Measurements from ENCODE around the gene ZNF619. TPM values are rescaled to one million over a fixed set of nuclear protein-coding genes. Genes with fewer than 3 reads are reported as not detected.

ZNF619 gene
- total RNA-seq, 3 donors from 2014 or later: 6.5 to 11.3 (median 9.5) TPM

DNA sequence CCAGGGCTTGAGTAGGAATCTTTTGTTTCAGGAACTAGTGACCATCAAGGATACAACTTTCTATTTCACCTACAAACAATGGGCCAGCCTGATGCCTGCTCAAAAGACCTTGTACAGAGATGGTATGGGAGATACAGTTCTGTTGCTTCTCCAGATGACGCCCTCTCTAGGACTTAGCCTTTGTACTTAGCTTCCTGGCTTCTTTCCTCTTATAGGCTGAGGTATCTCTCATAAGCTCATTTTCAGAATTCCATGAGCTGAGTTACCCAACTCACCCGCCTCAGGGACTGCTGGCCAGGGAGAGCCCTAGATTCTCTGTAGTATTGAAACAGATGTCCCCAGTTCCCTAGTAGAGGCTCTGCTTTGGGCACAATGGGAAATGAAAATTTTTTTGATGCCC, 20.4 kb downstream of the ZNF619 start:
- H3K4me1 ChIP-seq (ENCODE audit: low read depth): no peaks in the 10 kb centered on the region
- H3K4me3 ChIP-seq: no peak overlapping the region
- ATAC-seq: no peak
- no peaks in the 10 kb centered on the region for H3K36me3 ChIP-seq (ENCODE audit: low read depth)
- DNase-seq: no peak
- intact Hi-C loops (cut with DNase I, micrococcal nuclease): no loop called here
- TF ChIP-seq, protein P1, sequence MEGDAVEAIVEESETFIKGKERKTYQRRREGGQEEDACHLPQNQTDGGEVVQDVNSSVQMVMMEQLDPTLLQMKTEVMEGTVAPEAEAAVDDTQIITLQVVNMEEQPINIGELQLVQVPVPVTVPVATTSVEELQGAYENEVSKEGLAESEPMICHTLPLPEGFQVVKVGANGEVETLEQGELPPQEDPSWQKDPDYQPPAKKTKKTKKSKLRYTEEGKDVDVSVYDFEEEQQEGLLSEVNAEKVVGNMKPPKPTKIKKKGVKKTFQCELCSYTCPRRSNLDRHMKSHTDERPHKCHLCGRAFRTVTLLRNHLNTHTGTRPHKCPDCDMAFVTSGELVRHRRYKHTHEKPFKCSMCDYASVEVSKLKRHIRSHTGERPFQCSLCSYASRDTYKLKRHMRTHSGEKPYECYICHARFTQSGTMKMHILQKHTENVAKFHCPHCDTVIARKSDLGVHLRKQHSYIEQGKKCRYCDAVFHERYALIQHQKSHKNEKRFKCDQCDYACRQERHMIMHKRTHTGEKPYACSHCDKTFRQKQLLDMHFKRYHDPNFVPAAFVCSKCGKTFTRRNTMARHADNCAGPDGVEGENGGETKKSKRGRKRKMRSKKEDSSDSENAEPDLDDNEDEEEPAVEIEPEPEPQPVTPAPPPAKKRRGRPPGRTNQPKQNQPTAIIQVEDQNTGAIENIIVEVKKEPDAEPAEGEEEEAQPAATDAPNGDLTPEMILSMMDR (IDR thresholded peaks at IDR 0.05): no peak
- H3K9me3 ChIP-seq: no peaks in the 10 kb centered on the region

DNA sequence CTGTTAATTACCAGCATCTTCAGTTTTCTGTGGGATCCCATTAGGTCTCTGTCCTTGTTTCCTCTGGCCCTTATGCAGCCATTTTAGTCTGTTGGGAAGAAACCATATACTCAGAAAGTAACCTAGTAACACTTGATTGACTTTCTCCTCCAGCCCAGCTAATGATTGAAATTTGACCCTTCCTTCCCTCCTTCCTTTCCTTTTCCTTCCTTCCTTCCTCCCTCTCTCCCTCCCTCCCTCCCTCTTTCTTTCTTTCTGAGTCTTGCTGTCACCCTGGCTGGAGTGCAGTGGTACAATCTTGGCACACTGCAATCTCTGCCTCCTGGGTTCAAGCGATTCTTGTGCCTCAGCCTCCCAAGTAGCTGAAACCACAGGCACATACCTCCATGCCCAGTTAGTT, 23.0 kb downstream of the ZNF619 start:
- TF ChIP-seq, protein P1 (IDR thresholded peaks at IDR 0.05): no peak
- ATAC-seq (no peak), DNase-seq (no peak)
- no peaks in the 10 kb centered on the region for H3K4me1 ChIP-seq (ENCODE audit: low read depth)
- intact Hi-C loops (cut with DNase I, micrococcal nuclease): no loop called here
- H3K36me3 ChIP-seq (ENCODE audit: low read depth): no peaks in the 10 kb centered on the region
- H3K9me3 ChIP-seq: no peaks in the 10 kb centered on the region
- no peak overlapping the region for H3K4me3 ChIP-seq

DNA sequence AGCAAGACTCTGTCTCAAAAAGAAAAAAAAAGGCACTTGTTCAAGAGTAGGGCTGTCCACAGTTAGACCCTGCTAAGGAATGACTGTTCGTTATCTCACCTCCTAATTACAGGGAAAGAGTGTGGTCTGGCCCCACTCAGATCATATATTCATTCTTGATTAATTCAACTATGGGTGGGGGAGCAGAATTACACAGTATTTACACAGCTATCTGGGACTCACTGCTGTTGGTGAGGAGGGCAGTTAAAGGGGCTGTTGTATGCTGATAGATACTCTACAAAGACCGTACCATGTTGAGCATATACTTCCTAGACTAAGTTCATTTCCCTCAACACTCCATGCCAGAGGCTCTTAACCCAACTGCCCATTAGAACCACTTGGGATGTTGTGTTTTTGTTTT, 25.1 kb downstream of the ZNF619 start:
- no peaks in the 10 kb centered on the region for H3K9me3 ChIP-seq
- H3K36me3 ChIP-seq (ENCODE audit: low read depth): no peaks in the 10 kb centered on the region
- no peak for ATAC-seq
- no peak for DNase-seq
- TF ChIP-seq, protein P1 (IDR thresholded peaks at IDR 0.05): no peak
- intact Hi-C loops (cut with DNase I, micrococcal nuclease): no loop called here
- H3K4me1 ChIP-seq (ENCODE audit: low read depth): peaks cover 5% of the 10 kb centered on the region
- H3K4me3 ChIP-seq: no peak overlapping the region

DNA sequence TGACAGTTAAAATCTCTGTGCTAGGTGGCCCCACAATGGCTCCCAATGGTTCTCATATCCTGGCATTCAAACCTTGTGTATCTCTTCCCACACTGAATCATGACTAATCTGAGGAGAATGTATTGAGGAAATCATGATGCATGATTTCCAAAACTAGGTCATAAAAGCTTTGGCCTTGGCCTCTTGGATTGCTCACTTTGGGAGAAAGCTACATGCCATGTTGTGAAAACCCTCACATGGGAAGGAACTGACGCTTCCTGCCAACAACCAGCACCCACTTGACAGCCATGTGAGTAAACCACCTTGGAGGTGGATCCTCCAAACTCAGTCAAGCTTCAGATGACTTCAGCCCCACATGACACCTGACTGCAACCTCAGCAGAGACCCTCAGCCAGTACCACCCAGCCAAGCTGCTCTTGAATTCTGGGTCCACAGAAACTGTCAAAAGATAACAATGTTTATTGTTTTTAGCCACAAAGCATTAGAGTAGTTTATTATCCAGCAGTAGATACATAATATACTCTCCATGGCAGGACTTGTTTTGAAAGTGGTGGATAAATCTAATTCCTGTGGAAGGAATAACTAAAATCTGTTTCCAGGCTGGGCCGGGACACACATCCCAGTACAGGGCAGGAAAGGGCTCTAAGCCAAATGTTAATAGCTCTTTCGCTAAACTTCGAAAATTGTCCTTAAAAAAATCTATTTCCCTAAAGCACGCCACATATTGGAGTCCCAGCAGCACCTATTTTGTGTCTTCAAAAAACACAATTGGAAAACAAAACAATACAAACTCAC, 27.9 kb downstream of the ZNF619 start:
- no peaks in the 10 kb centered on the region for H3K36me3 ChIP-seq (ENCODE audit: low read depth)
- intact Hi-C loops (cut with DNase I, micrococcal nuclease): no loop called here
- TF ChIP-seq, protein P1 (IDR thresholded peaks at IDR 0.05): no peak
- ATAC-seq (peak; percentile 60), DNase-seq (no peak)
- H3K9me3 ChIP-seq: no peaks in the 10 kb centered on the region
- peaks cover 5% of the 10 kb centered on the region for H3K4me1 ChIP-seq (ENCODE audit: low read depth)
- H3K4me3 ChIP-seq: no peak overlapping the region

DNA sequence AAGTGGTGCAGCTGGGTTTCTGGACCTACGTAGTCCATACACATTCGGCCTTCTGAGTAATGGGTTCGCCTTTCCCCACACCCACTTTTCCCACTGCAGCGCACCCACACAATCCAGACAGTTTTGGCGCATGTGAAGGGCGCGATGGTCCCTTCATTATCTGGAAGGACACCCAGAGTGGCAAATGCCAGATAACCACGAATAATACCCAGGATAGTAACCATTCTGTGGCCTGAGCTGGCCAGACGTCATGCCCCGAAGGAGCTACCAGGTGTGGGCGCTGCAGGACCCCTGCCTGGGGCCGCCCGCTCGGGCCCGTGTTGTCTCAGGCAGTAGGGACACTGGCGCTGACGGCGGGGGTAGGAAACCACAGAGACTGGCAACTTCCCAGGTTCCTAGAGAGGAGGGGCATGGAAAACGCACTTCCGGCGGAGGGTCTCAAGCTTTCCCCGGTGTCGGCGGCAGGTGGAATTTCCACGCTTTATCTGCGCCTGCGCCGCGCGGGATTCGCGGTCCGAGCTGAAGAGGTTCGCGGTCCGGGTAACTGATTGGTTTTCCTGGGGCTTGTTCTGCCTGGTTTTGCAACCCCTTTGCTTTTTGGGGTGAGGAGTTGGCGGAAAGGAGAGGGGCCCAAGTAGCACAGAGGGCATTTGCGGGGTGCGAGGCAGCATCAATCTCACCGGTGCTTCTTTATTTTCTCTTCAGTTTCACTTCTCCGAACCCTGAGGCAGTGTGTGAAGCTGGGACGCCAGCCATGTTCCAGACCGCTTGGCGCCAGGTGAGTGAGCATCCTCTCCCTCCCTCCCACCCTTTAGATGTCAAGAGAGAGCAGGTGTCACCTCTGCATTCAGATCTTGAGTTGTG, 28.9 kb downstream of the ZNF619 start, which contains the start of gene ZNF620:
TSS of gene ZNF620 (plus strand) at position 441 of the 864 bp plus-strand sequence. CDS start at position 755, 314 bp downstream.
- Histone ChIP-seq H3K36me3 (ENCODE audit: low read depth) (no peaks in the 10 kb centered on the region), H3K4me3 (peak within 1 kb of the TSS; percentile 31), H3K4me1 (ENCODE audit: low read depth) (peaks cover 5% of the 10 kb centered on the region), H3K9me3 (no peaks in the 10 kb centered on the region)
- ATAC-seq (peak; percentile 95), DNase-seq (peak; percentile 78 to 87 (median 86))
- intact Hi-C loops (cut with DNase I, micrococcal nuclease): no loop called here
- TF ChIP-seq, protein P1 (IDR thresholded peaks at IDR 0.05): no peak

Data from mucosa of descending colon (tissue), 3 donors.